CD4-positive, CD25-positive, alpha-beta regulatory T cell (primary cell): ENCODE measurements around the gene HOXB2. TPM values are rescaled to one million over a fixed set of nuclear protein-coding genes. Genes with fewer than 3 reads are reported as not detected.
A peak's percentile ranks its signal among the peaks of the same experiment; 100 is the strongest.

ENCODE experiments used
- ATAC-seq, 2 donors: fragments of 150-1000 bp; cut with Tn5 transposase; one replicate each; pipeline ENCODE4 v1.10.0; 2021; ENCODE audit warnings: low read depth in 2 of 2, moderate number of reproducible peaks in 2 of 2, moderate library complexity in 1 of 2
- DNase-seq, 3 donors: peaks; one replicate each; pipeline versions ENCODE4 v3.0.0 to v3.0.0-alpha.2; 2012 to 2022; ENCODE audit warnings: mixed read lengths in 1 of 3
- H3K27ac ChIP-seq: one replicate; pipeline ENCODE4 v1.7.0; 2013; ENCODE audit warnings: mild to moderate bottlenecking, low read length; ENCODE audit not compliant: insufficient read depth, poor library complexity, severe bottlenecking
- H3K27me3 ChIP-seq: one replicate; pipeline ENCODE4 v1.7.0; 2013; ENCODE audit warnings: low read length; ENCODE audit not compliant: control insufficient read depth, insufficient read depth
- H3K36me3 ChIP-seq: one replicate; pipeline ENCODE4 v1.7.0; 2013; ENCODE audit warnings: mild to moderate bottlenecking, low read length, moderate library complexity; ENCODE audit not compliant: control insufficient read depth, insufficient read depth
- H3K4me1 ChIP-seq: 2 replicates; pipeline ENCODE4 v1.7.0; 2013; ENCODE audit warnings: mild to moderate bottlenecking, low read length; ENCODE audit not compliant: insufficient read depth, control insufficient read depth, poor library complexity, severe bottlenecking
- H3K4me3 ChIP-seq: one replicate; pipeline ENCODE4 v1.7.0; 2013; ENCODE audit warnings: low read depth, mild to moderate bottlenecking, low read length, moderate library complexity
- H3K9me3 ChIP-seq, 2 experiments: 1 replicate in 1 of 2; 2 replicates in 1 of 2; pipeline ENCODE4 v1.7.0; 2013; ENCODE audit warnings: low read length in 2 of 2, mild to moderate bottlenecking in 1 of 2, moderate library complexity in 1 of 2; ENCODE audit not compliant: control insufficient read depth in 2 of 2
- H3K27ac Mint-ChIP-seq, 3 donors: one replicate each; pipeline ENCODE4 v1.8.0; 2020 to 2022; ENCODE audit warnings: mild to moderate bottlenecking in 3 of 3, mixed read lengths in 3 of 3, moderate library complexity in 2 of 3
- H3K27me3 Mint-ChIP-seq: one replicate; pipeline ENCODE4 v1.8.0; 2022; ENCODE audit warnings: mild to moderate bottlenecking, mixed read lengths
- H3K36me3 Mint-ChIP-seq: one replicate; pipeline ENCODE4 v1.8.0; 2020; ENCODE audit warnings: mixed read lengths
- H3K4me1 Mint-ChIP-seq, 4 donors: one replicate each; pipeline ENCODE4 v1.8.0; 2020 to 2022; ENCODE audit warnings: mixed read lengths in 4 of 4, mild to moderate bottlenecking in 1 of 4
- H3K4me3 Mint-ChIP-seq, 4 donors: one replicate each; pipeline ENCODE4 v1.8.0; 2020 to 2022; ENCODE audit warnings: mild to moderate bottlenecking in 4 of 4, mixed read lengths in 4 of 4, moderate library complexity in 3 of 4
- H3K9me3 Mint-ChIP-seq, 7 donors: one replicate each; pipeline ENCODE4 v1.8.0; 2020 to 2022; ENCODE audit warnings: mixed read lengths in 7 of 7, mild to moderate bottlenecking in 3 of 7, moderate library complexity in 2 of 7
- polyA plus RNA-seq, 4 donors: library from polyadenylated mRNA; unstranded; fragments of 300-500 nt; fragmentation: Illumina TruSeq; gene quantifications; one replicate each; pipeline ENCODE4 v1.2.3, GENCODE V29; 2021
- total RNA-seq: library from RNA; stranded (reverse); gene quantifications from one replicate; pipeline ENCODE4 v1.2.3, GENCODE V29; 2022

HOXB2 gene
- total and polyA plus RNA-seq, 5 donors from 2014 or later, result 19.1 to 42.4 (median 31.1) TPM

- Mint-ChIP-seq H3K4me1 (peaks cover 0 to 10% (median 5%) of the 10 kb centered on the region in 4 donors), H3K27me3 (peaks cover 24% of the 10 kb centered on the region)
Observed at GRCh38 chr17:48556229-48556575, 11.3 kb upstream of the HOXB2 start.

GRCh38 chr17:48555258-48556228 lies 10.6 kb upstream of the HOXB2 start:
- Mint-ChIP-seq H3K36me3 (peaks cover 4% of the 10 kb centered on the region), H3K4me3 (peak overlapping the region; percentile 51 to 90 (median 71)), H3K4me1 (peaks cover 0 to 10% (median 5%) of the 10 kb centered on the region in 4 donors), H3K27ac (peak overlapping the region; percentile 49 to 85 (median 79)), H3K9me3 (no peaks in the 10 kb centered on the region), H3K27me3 (peaks cover 24% of the 10 kb centered on the region)
- no peaks in the 10 kb centered on the region for H3K36me3 ChIP-seq
- H3K9me3 ChIP-seq, result no peaks in the 10 kb centered on the region
- DNase-seq (peak in 1 of 3 donors; percentile 45), ATAC-seq (peak; percentile 37 to 44)
- H3K4me1 ChIP-seq, result peaks cover 2% of the 10 kb centered on the region
- H3K27ac ChIP-seq, result no peak overlapping the region
- no peaks in the 10 kb centered on the region for H3K27me3 ChIP-seq
- H3K4me3 ChIP-seq, result no peak overlapping the region

More at GRCh38 chr17:48556229-48556575, 11.3 kb upstream of the HOXB2 start:
- H3K4me3 Mint-ChIP-seq, result no peak overlapping the region
- Histone ChIP-seq H3K9me3 (no peaks in the 10 kb centered on the region), H3K4me3 (no peak overlapping the region), H3K27me3 (no peaks in the 10 kb centered on the region), H3K27ac (no peak overlapping the region), H3K4me1 (peaks cover 2% of the 10 kb centered on the region), H3K36me3 (no peaks in the 10 kb centered on the region)
- H3K36me3 Mint-ChIP-seq, result peaks cover 4% of the 10 kb centered on the region
- H3K27ac Mint-ChIP-seq, result no peak overlapping the region
- DNase-seq (no peak), ATAC-seq (no peak)
- H3K9me3 Mint-ChIP-seq, result no peaks in the 10 kb centered on the region

- Mint-ChIP-seq H3K4me1 (peaks cover 0 to 10% (median 5%) of the 10 kb centered on the region in 4 donors), H3K27me3 (peaks cover 24% of the 10 kb centered on the region), H3K4me3 (peak overlapping the region; percentile 54 to 88 (median 64)), H3K9me3 (no peaks in the 10 kb centered on the region), H3K27ac (peak overlapping the region in 2 of 3 donors; percentile 49 to 79), H3K36me3 (peaks cover 4% of the 10 kb centered on the region)
- Histone ChIP-seq H3K4me3 (no peak overlapping the region), H3K27ac (no peak overlapping the region), H3K9me3 (no peaks in the 10 kb centered on the region), H3K27me3 (no peaks in the 10 kb centered on the region), H3K36me3 (no peaks in the 10 kb centered on the region), H3K4me1 (peaks cover 2% of the 10 kb centered on the region)
- no peak for ATAC-seq
- DNase-seq, result no peak
Observed at GRCh38 chr17:48554412-48555257, 9.7 kb upstream of the HOXB2 start.

- peaks cover 24% of the 10 kb centered on the region for H3K27me3 Mint-ChIP-seq
- H3K4me3 Mint-ChIP-seq, result no peak overlapping the region
- H3K36me3 Mint-ChIP-seq, result peaks cover 4% of the 10 kb centered on the region
Observed at GRCh38 chr17:48553826-48554225, 8.9 kb upstream of the HOXB2 start.

GRCh38 chr17:48553190-48553547 lies 8.3 kb upstream of the HOXB2 start:
- Histone ChIP-seq H3K4me3 (no peak overlapping the region), H3K27me3 (no peaks in the 10 kb centered on the region), H3K36me3 (no peaks in the 10 kb centered on the region), H3K4me1 (peaks cover 9% of the 10 kb centered on the region), H3K27ac (no peak overlapping the region), H3K9me3 (no peaks in the 10 kb centered on the region)
- H3K4me3 Mint-ChIP-seq, result no peak overlapping the region
- ATAC-seq (no peak), DNase-seq (no peak)
- H3K27ac Mint-ChIP-seq, result peak overlapping the region in 1 of 3 donors; percentile 63
- H3K9me3 Mint-ChIP-seq, result no peaks in the 10 kb centered on the region
- H3K36me3 Mint-ChIP-seq, result no peaks in the 10 kb centered on the region
- H3K27me3 Mint-ChIP-seq, result peaks cover 23% of the 10 kb centered on the region
- peaks cover 3 to 14% (median 7%) of the 10 kb centered on the region in 4 donors for H3K4me1 Mint-ChIP-seq

More at GRCh38 chr17:48553826-48554225, 8.9 kb upstream of the HOXB2 start:
- H3K4me1 Mint-ChIP-seq, result peaks cover 0 to 10% (median 5%) of the 10 kb centered on the region in 4 donors
- no peak overlapping the region for H3K27ac Mint-ChIP-seq
- ATAC-seq (no peak), DNase-seq (no peak)
- H3K9me3 Mint-ChIP-seq, result no peaks in the 10 kb centered on the region
- Histone ChIP-seq H3K4me3 (no peak overlapping the region), H3K27ac (no peak overlapping the region), H3K9me3 (no peaks in the 10 kb centered on the region), H3K36me3 (no peaks in the 10 kb centered on the region), H3K27me3 (no peaks in the 10 kb centered on the region), H3K4me1 (peaks cover 5% of the 10 kb centered on the region)

- H3K27ac Mint-ChIP-seq, result no peak overlapping the region
- Histone ChIP-seq H3K4me3 (no peak overlapping the region), H3K4me1 (peaks cover 13% of the 10 kb centered on the region), H3K27ac (no peak overlapping the region), H3K9me3 (no peaks in the 10 kb centered on the region), H3K36me3 (no peaks in the 10 kb centered on the region), H3K27me3 (no peaks in the 10 kb centered on the region)
- no peaks in the 10 kb centered on the region for H3K36me3 Mint-ChIP-seq
- ATAC-seq, result no peak
- H3K4me3 Mint-ChIP-seq, result no peak overlapping the region
- no peak for DNase-seq
- peaks cover 6 to 18% (median 12%) of the 10 kb centered on the region in 4 donors for H3K4me1 Mint-ChIP-seq
- peaks cover 19% of the 10 kb centered on the region for H3K27me3 Mint-ChIP-seq
- H3K9me3 Mint-ChIP-seq, result no peaks in the 10 kb centered on the region
Observed at GRCh38 chr17:48552466-48553189, 7.7 kb upstream of the HOXB2 start.
